Measurements from ENCODE around the gene IFRD2. TPM values are rescaled to one million over a fixed set of nuclear protein-coding genes. Genes with fewer than 3 reads are reported as not detected.
"Not testable (repeated sequence)": the region's sequence is repeated elsewhere in the genome, so short reads cannot be mapped to it uniquely, and the experiment has no call there.

IFRD2 gene
- total RNA-seq, 4 donors from 2014 or later: 37.3 to 85.4 (median 64.9) TPM

DNA sequence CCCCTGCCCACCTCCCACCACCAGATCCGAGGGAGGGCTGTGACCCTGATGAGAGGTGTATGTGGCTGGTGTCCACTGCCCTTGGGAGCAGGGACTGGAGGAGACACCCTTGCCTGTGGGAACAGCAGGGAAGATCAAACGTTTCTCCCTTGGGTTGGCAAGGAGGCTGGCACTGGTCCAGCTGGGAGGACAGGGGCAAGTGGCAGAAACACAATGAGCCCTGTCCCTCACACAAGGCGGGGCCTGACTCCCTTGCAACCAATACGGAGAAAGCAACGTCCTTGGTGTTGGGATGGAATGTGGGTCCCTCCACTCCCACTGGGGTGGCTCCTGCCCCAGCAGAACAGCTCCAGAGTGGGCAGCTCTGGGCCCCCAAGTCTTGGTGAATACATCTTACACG, 25.1 kb upstream of the IFRD2 start:
- no peak for TF ChIP-seq POLR2AphosphoS5 (IDR thresholded peaks at IDR 0.05)
- TF ChIP-seq EP300 (IDR thresholded peaks at IDR 0.05): no peak
- TF ChIP-seq, protein P1, sequence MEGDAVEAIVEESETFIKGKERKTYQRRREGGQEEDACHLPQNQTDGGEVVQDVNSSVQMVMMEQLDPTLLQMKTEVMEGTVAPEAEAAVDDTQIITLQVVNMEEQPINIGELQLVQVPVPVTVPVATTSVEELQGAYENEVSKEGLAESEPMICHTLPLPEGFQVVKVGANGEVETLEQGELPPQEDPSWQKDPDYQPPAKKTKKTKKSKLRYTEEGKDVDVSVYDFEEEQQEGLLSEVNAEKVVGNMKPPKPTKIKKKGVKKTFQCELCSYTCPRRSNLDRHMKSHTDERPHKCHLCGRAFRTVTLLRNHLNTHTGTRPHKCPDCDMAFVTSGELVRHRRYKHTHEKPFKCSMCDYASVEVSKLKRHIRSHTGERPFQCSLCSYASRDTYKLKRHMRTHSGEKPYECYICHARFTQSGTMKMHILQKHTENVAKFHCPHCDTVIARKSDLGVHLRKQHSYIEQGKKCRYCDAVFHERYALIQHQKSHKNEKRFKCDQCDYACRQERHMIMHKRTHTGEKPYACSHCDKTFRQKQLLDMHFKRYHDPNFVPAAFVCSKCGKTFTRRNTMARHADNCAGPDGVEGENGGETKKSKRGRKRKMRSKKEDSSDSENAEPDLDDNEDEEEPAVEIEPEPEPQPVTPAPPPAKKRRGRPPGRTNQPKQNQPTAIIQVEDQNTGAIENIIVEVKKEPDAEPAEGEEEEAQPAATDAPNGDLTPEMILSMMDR (IDR thresholded peaks at IDR 0.05): no peak
- no peak for TF ChIP-seq POLR2A (IDR thresholded peaks at IDR 0.05)
- Histone ChIP-seq H3K4me3 (peak overlapping the region in 1 of 2 donors; percentile 89), H3K9me3 (no peaks in the 10 kb centered on the region), H3K27ac (peak overlapping the region in 3 of 4 donors; percentile 7 to 24 (median 14)), H3K4me1 (peaks cover 0 to 53% (median 34%) of the 10 kb centered on the region in 3 donors), H3K36me3 (peaks cover 0 to 54% of the 10 kb centered on the region in 2 donors), H3K27me3 (no peaks in the 10 kb centered on the region)
- ATAC-seq: no peak
- WGBS, 2 donors (ENCODE audit: low coverage in 1 of 2): no CpG with 5 or more reads among the region's 6 CpGs

DNA sequence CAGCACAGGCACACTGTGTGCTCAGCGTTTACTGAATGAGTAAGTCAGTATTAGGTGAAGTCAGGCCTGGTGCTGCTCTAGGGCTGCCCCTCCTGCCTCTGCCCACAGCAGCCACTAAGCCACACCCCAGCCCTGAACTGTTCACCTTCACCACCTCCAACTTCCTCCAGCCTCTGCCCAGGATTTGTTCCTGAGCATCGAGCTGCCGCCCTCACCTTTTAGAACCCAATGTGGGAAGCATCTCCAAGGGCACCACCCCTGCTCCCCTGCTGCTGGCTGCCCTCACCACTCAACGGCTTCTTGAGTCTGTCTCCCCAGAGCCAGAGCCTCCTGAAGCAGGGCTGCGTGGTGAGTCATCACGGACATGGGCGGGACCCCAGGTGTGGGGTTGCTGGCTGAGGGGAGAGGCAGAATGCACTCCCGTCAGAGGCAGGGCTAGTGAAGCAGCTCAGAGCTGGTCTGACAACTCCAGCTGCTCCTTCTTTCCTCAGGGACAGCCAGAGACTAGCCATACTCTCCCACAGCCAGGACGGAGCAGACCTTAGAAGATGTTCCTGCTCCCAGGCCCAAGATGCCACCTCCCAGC, 24.5 kb upstream of the IFRD2 start:
- ATAC-seq: no peak

DNA sequence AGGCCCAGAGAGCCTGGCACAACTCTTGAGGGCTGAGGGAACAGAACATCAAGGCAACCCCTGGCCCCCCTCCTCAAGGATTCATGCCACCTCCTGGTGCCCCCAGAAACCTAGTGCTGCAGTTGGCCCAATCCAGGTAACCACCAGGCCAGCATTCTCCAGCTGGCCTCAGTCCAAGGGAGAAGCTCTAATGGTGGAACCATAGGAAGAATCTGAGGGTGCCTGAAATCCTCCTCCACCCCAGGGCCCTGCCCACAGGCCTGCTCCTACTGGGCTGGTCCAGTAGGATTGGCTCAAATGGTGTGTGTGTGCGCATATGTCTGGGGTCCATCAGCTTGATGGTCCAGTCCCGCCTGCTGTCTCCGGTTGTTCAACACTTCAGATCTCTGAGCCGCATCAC, 22.6 kb upstream of the IFRD2 start:
- Histone ChIP-seq H3K27me3 (no peaks in the 10 kb centered on the region), H3K4me3 (no peak overlapping the region), H3K36me3 (peaks cover 0 to 53% of the 10 kb centered on the region in 2 donors), H3K9me3 (no peaks in the 10 kb centered on the region), H3K4me1 (peaks cover 0 to 35% (median 19%) of the 10 kb centered on the region in 3 donors), H3K27ac (peak overlapping the region in 2 of 4 donors; percentile 11 to 35)
- ATAC-seq: peak; percentile 20
- TF ChIP-seq EP300 (IDR thresholded peaks at IDR 0.05) (no peak), POLR2A (IDR thresholded peaks at IDR 0.05) (no peak), POLR2AphosphoS5 (IDR thresholded peaks at IDR 0.05) (no peak)
- TF ChIP-seq, protein P1 (IDR thresholded peaks at IDR 0.05): no peak
- WGBS, 2 donors (ENCODE audit: low coverage in 1 of 2): 96% methylated on average over 4 of the region's 4 CpGs; no CpG with 5 or more reads in 1 of the 2 donors

More for the DNA sequence above, 24.5 kb upstream of the IFRD2 start:
- Histone ChIP-seq H3K9me3 (no peaks in the 10 kb centered on the region), H3K27me3 (no peaks in the 10 kb centered on the region), H3K4me3 (no peak overlapping the region), H3K4me1 (peaks cover 0 to 48% (median 29%) of the 10 kb centered on the region in 3 donors), H3K36me3 (peaks cover 0 to 54% of the 10 kb centered on the region in 2 donors), H3K27ac (peak overlapping the region in 3 of 4 donors; percentile 7 to 24 (median 14))
- WGBS, 2 donors (ENCODE audit: low coverage in 1 of 2): 59 to 60% methylated on average over 2 of the region's 9 CpGs
- no peak for TF ChIP-seq EP300 (IDR thresholded peaks at IDR 0.05)
- TF ChIP-seq, protein P1 (IDR thresholded peaks at IDR 0.05): no peak
- no peak for TF ChIP-seq POLR2A (IDR thresholded peaks at IDR 0.05)
- TF ChIP-seq POLR2AphosphoS5 (IDR thresholded peaks at IDR 0.05): no peak

DNA sequence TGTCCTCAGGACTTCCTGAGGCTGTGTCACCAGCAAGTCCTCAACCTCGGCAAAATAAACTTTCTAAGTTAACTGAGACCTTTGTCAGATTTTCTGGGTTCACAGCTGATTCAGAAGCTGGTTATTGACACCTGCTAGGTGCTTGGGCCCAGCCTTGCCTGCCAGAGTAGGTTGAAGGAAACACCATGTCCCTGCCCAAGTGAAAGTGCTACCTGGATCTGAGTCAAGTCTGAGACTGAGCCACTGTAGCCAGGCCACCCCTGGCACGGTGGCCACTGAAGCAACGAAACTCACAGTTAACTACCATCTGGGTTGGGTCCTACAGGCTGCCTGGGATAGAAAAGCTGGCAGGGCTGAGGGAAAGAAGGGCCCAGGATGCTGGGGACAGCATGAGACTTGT, 22.1 kb upstream of the IFRD2 start:
- WGBS, 2 donors (ENCODE audit: low coverage in 1 of 2): 83 to 88% methylated on average over 1 to 2 of the region's 3 CpGs
- ATAC-seq: no peak
- H3K9me3 ChIP-seq: no peaks in the 10 kb centered on the region
- H3K27ac ChIP-seq: peak overlapping the region in 2 of 4 donors; percentile 11 to 35
- H3K36me3 ChIP-seq: peaks cover 0 to 53% of the 10 kb centered on the region in 2 donors
- TF ChIP-seq EP300 (IDR thresholded peaks at IDR 0.05) (no peak), POLR2AphosphoS5 (IDR thresholded peaks at IDR 0.05) (no peak), POLR2A (IDR thresholded peaks at IDR 0.05) (no peak)
- TF ChIP-seq, protein P1 (IDR thresholded peaks at IDR 0.05): no peak
- peaks cover 0 to 31% (median 15%) of the 10 kb centered on the region in 3 donors for H3K4me1 ChIP-seq
- no peaks in the 10 kb centered on the region for H3K27me3 ChIP-seq
- no peak overlapping the region for H3K4me3 ChIP-seq

DNA sequence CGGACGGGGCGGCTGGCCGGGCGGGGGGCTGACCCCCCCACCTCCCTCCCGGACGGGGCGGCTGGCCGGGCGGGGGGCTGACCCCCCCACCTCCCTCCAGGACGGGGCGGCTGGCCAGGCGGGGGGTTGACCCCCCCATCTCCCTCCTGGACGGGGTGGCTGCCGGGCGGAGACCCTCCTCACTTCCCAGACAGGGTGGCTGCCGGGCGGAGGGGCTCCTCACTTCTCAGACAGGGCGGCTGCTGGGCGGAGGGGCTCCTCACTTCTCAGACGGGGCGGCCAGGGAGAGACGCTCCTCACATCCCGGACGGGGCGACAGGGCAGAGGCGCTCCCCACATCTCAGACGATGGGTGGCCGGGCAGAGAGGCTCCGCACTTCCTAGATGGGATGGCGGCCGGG, 19.8 kb upstream of the IFRD2 start:
- not testable (repeated sequence) for H3K27ac ChIP-seq, H3K4me1 ChIP-seq, ATAC-seq, H3K4me3 ChIP-seq, H3K27me3 ChIP-seq, H3K9me3 ChIP-seq
- WGBS, 2 donors (ENCODE audit: low coverage in 1 of 2): no CpG with 5 or more reads among the region's 32 CpGs
- H3K36me3 ChIP-seq: peaks cover 0 to 30% of the 10 kb centered on the region in 2 donors

Measured in gastroesophageal sphincter (tissue), 4 donors.